HUES64 (cell line): ENCODE data around the gene FBF1.

Source experiments
- H3K27ac ChIP-seq: 2 replicates; pipeline ENCODE4 v1.7.0; 2013; ENCODE audit warnings: low read depth, low read length, inconsistent platforms
- H3K27me3 ChIP-seq: 2 replicates; pipeline ENCODE4 v1.6.1; 2013; ENCODE audit warnings: mild to moderate bottlenecking, low read length; ENCODE audit not compliant: insufficient read depth
- H3K36me3 ChIP-seq: 2 replicates; pipeline ENCODE4 v1.6.1; 2013; ENCODE audit warnings: mild to moderate bottlenecking, low read length; ENCODE audit not compliant: insufficient read depth
- H3K4me1 ChIP-seq: 2 replicates; pipeline ENCODE4 v1.6.1; 2013; ENCODE audit warnings: mild to moderate bottlenecking, low read length, moderate library complexity; ENCODE audit not compliant: insufficient read depth
- H3K4me3 ChIP-seq: 2 replicates; pipeline ENCODE4 v1.5.1; 2013; ENCODE audit warnings: mild to moderate bottlenecking, low read length, moderate library complexity
- H3K9ac ChIP-seq: 2 replicates; pipeline ENCODE4 v1.6.1; 2013; ENCODE audit warnings: mild to moderate bottlenecking, low read depth, low read length
- H3K9me3 ChIP-seq: 2 replicates; pipeline ENCODE4 v1.6.1; 2013; ENCODE audit warnings: low read depth, low read length; ENCODE audit not compliant: insufficient read depth
- WGBS: fragments of 150-250, 120-280 bp; methylation state at CpG from one replicate; pipeline ENCODE4 v1.1.7; 2013; ENCODE audit warnings: missing lambda C conversion rate; 5-methylcytosine and 5-hydroxymethylcytosine counted together

FBF1 gene

DNA sequence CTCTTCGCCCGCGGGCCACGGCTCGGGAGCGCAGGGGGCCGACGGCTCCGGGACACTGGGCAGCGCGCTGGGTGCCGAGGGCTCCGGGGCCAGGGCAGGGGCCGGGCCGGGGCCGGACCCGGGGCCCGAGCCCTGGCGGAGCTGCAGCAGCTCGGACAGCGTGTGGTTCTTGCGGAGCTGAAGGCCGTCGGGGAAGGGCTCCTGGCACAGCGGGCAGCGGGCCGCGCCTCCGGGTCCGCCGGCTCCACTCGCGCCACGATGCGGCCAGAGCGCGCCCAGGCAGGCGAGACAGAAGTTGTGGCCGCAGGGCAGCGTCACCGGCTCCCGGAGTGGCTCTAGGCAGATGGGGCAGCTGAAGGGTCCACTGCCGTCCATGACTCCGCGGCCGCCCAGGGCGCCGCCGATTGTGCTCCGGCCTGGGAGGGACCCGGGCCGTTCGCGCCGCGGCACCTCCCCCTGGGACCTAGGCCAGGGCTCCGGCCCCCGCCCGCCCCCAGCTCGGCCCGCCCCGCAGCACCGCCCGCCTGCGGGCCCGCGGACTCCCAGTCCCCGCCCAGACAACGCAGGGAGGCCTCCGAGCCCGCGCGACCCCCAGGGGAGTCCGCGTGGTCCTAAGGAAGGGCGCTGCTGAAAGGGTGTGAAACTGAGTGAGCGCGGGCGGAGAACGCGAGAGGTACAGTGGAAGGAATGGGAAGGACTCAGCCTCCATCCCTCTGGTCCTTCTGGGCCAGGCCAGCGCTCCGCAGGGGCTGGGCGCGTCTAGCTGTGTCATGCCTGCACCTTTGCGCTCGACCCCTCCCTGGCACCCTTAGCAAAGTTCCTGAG is 62.5 kb downstream of the FBF1 start, which contains the start of gene TRIM47:
TRIM47 (minus strand) TSS at position 408 of the 825 bp plus-strand sequence; CDS start at position 375, 33 bp downstream.
- Histone ChIP-seq H3K4me3 (peak within 1 kb of the TSS; percentile 64), H3K36me3 (no peaks in the 10 kb centered on the region), H3K9ac (peak within 1 kb of the TSS; percentile 73), H3K27ac (no peak within 1 kb of the TSS), H3K27me3 (peaks cover 33% of the 10 kb centered on the region), H3K9me3 (no peaks in the 10 kb centered on the region), H3K4me1 (0 out of 2 replicates have a peak, but pooled peaks cover 9% of the 10 kb centered on the region)
- 4% methylated on average over 87 of the region's 87 CpGs for WGBS

DNA sequence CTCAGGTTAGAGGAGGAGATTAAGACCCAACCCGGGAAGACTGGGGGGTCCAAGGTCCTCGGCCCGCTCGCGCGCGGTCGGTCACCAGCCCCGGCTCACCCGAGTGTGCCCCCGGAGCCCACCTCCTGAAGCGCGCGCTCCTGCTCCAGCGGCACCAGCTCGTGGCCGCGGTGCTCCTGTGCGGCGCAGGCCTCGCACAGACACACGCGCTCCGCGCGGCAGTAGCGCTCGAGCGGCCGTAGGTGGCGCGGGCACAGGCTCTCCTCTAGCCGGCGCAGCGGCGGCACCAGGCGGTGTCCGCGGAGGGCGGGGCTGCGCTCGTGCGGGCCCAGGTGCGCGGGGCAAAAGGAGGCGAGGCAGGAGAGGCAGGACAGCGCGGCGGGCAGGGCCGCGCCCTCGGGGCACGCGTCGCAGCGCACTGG is 63.1 kb downstream of the FBF1 start:
- peak overlapping the region; percentile 64 for H3K4me3 ChIP-seq
- H3K4me1 ChIP-seq = 0 out of 2 replicates have a peak, but pooled peaks cover 9% of the 10 kb centered on the region
- under 1% methylated on average over 56 of the region's 56 CpGs for WGBS
- H3K9ac ChIP-seq = peak overlapping the region; percentile 73
- peaks cover 33% of the 10 kb centered on the region for H3K27me3 ChIP-seq
- H3K27ac ChIP-seq = no peak overlapping the region
- H3K36me3 ChIP-seq = no peaks in the 10 kb centered on the region
- H3K9me3 ChIP-seq = no peaks in the 10 kb centered on the region

DNA sequence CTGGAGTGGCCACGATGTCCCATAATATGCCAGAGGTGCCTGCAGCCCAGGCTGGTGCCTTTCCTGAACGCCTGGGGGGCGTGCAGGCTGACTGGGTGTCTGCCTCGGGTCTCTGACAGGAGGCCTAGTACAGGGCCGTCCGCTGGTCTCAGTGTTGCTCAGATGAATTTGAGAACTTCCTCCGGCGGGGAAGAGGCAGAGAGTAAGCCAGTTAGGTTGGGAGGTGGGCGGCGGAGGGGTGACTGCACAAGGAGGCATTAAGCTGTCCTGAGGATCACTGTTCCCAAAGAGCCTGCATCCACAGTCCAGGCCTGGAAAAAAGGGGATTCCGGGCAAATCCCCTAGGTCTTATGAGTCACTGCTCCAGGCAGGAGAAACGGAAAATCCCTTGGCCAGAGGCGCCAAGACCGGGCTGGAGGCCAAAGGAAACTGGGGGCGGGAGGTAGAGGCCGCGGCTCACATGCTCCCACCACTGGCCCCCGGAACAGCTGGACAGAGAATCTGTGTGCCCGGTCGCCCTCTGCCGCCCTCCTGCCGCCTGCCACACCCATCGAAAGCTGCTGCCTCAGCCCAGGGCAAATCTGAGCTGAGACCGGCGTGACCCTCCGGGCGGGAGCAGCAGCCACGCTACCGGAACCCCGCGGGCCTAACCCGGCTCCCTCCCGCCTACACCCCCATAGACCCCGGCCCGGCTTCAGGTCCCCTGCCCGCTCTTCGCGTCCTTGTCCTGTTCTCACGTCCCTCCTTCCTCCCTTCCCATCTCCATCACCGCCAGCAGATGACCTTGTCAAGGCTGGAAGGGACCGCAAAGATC is 63.7 kb downstream of the FBF1 start:
- H3K4me1 ChIP-seq = 0 out of 2 replicates have a peak, but pooled peaks cover 9% of the 10 kb centered on the region
- no peaks in the 10 kb centered on the region for H3K36me3 ChIP-seq
- peaks cover 33% of the 10 kb centered on the region for H3K27me3 ChIP-seq
- H3K4me3 ChIP-seq = peak overlapping the region; percentile 64
- peak overlapping the region; percentile 73 for H3K9ac ChIP-seq
- 20% methylated on average over 41 of the region's 41 CpGs for WGBS
- no peaks in the 10 kb centered on the region for H3K9me3 ChIP-seq
- H3K27ac ChIP-seq = no peak overlapping the region

GRCh38 chr17:75876190-75876937 is 64.5 kb downstream of the FBF1 start:
- Histone ChIP-seq H3K4me3 (peak overlapping the region; percentile 64; the same call in 1 of the 2 replicates), H3K36me3 (no peaks in the 10 kb centered on the region), H3K9me3 (no peaks in the 10 kb centered on the region), H3K9ac (no peak overlapping the region), H3K27me3 (peaks cover 33% of the 10 kb centered on the region), H3K27ac (no peak overlapping the region), H3K4me1 (0 out of 2 replicates have a peak, but pooled peaks cover 9% of the 10 kb centered on the region)
- WGBS = 45% methylated on average over 26 of the region's 26 CpGs

- Histone ChIP-seq H3K9ac (no peak overlapping the region), H3K27ac (no peak overlapping the region), H3K27me3 (peaks cover 33% of the 10 kb centered on the region), H3K36me3 (no peaks in the 10 kb centered on the region), H3K4me1 (0 out of 2 replicates have a peak, but pooled peaks cover 9% of the 10 kb centered on the region), H3K4me3 (no peak overlapping the region), H3K9me3 (no peaks in the 10 kb centered on the region)
- 86% methylated on average over 5 of the region's 5 CpGs for WGBS
These were observed 65.0 kb downstream of the FBF1 start for GRCh38 chr17:75875940-75876189.

DNA sequence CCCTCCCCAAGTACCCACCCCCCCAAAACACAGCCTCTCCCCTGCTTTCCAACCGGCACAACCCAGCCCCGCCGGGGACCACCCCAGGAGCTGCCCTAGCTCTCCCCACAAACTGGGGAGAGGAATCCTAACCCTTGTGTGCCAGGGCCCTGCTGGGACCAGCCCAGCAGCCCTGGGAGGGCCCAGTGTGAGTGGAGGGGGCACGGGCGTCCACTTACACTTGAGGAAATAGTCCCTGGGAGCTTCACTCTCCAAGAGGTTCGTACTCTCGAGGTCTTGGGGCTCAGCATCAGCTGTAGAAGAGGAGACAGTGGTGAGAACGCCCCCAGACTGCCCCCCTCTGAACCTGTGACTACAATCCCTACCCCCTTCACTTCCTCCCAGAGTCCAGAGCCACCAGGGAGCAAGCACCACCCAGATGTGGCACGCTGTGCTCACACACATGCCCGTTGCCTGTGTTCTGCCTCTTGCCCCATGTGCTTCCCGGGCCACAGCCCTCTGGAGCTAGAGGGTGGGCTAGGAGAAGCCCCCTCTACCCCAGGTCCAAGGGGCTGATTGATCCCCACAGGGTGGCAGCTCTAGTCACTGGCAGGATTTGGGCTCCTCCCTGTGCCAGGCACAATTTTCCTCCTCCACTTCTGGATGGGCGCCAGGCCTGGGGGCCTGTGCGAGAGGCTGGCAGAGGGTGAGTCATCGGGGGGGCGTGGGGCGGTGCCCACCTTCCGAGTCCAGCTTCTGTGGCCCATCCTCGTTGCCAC is 65.5 kb downstream of the FBF1 start:
- no peaks in the 10 kb centered on the region for H3K36me3 ChIP-seq
- peaks cover 33% of the 10 kb centered on the region for H3K27me3 ChIP-seq
- H3K4me3 ChIP-seq = no peak overlapping the region
- 84% methylated on average over 18 of the region's 18 CpGs for WGBS
- no peak overlapping the region for H3K9ac ChIP-seq
- H3K4me1 ChIP-seq = 0 out of 2 replicates have a peak, but pooled peaks cover 9% of the 10 kb centered on the region
- H3K27ac ChIP-seq = no peak overlapping the region
- no peaks in the 10 kb centered on the region for H3K9me3 ChIP-seq

DNA sequence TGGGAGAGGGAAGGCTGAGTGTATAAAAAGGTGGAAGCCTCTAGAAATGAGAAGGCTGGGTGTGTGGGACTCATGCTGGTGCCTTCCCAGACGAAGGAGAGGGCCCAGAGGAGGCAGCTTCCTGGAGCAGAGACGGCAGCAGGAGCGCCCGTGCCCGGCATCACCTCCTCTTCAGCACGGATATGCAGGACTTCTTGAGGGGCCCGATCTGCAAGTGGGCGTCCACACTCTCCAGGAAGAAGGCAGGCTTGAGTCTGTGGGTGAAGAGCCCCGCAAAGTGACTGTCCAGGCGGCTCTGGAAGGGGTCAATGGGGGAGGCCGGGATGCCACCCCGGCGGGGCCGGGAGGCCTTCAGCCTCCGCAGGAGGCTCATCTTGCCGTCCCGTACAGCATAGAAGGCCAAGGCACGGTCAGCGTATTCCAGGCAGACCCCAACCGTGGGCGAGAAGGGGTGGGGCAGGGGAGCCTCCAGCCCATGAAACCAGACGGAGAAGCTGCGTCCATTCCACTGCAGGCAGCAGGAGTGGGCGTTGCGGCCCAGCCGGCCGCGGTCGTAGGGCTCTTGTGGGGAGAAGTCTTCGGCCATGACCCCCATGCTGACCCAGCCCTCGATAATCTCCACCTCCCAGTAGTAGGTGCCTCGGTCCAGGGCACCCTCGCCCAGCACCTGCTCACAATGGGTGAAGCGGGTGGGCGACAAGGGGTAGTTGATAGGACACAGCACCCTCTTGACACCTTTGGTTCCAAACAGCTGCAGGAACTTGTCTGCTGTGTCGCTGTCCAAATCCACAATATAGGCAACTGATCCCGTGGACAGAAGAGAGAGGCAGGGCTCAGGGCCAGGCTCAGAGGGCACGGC is 66.3 kb downstream of the FBF1 start:
- Histone ChIP-seq H3K9ac (no peak overlapping the region), H3K4me1 (0 out of 2 replicates have a peak, but pooled peaks cover 9% of the 10 kb centered on the region), H3K9me3 (no peaks in the 10 kb centered on the region), H3K4me3 (no peak overlapping the region), H3K27ac (no peak overlapping the region), H3K36me3 (no peaks in the 10 kb centered on the region), H3K27me3 (peaks cover 32% of the 10 kb centered on the region)
- 94% methylated on average over 38 of the region's 38 CpGs for WGBS

DNA sequence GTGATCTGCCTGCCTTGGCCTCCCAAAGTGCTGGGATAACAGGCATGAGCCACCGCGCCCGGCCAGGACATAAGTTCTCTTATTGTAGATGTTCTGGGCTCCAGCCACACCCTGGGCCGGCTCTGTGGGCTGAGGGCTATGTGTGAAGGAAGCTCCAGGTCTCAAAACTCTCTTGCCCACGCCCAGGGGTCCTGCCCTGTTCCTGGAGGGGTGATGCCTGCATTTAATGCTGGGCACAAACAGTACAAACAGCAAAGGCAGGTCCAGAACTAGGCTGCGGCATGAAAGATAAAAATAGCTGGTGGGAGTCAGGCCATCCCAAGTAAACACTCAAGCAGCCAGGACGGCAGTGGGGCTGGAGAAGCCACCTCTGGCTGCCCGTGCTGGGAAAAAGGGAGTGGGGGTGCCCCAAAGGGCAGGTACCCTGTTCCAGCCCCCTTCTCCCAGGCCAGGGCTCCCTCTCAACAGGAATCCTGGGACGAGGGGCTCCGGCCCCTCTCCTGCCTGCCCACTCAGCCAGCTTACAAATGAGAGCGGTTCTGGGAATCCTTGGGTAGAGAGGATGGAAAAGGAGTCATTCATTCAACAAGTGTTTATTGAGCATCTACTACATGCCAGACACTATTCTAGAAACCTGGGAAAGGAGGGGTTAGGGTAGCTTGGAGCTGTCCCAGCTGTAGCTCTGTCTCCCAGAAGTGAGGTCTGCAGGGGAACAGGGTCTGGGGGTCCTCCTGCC is 67.1 kb downstream of the FBF1 start:
- Histone ChIP-seq H3K27me3 (peaks cover 24% of the 10 kb centered on the region), H3K9ac (no peak overlapping the region), H3K4me1 (0 out of 2 replicates have a peak, but pooled peaks cover 9% of the 10 kb centered on the region), H3K36me3 (no peaks in the 10 kb centered on the region), H3K27ac (no peak overlapping the region), H3K4me3 (no peak overlapping the region), H3K9me3 (no peaks in the 10 kb centered on the region)
- WGBS = 95% methylated on average over 10 of the region's 11 CpGs
